Vagina (tissue), 2 donors: ENCODE measurements around the gene C12orf42.

Experiments used
- CTCF ChIP-seq, 3 experiments: fragments of 450-650 bp in 2 of 3; fragments of 200-600 bp in 1 of 3; sonication (generic) in 1 of 3; IDR thresholded peaks; one replicate each; pipeline ENCODE4 v1.5.1; 2017 to 2019; ENCODE audit warnings: antibody characterized with exemption in 3 of 3, mild to moderate bottlenecking in 2 of 3, moderate library complexity in 2 of 3
- POLR2A ChIP-seq, 2 donors: fragments of 450-650 bp; IDR thresholded peaks; one replicate each; pipeline ENCODE4 v1.6.1; 2017; ENCODE audit warnings: antibody characterized with exemption in 2 of 2, mild to moderate bottlenecking in 2 of 2, moderate library complexity in 2 of 2
- POLR2AphosphoS5 ChIP-seq, 2 donors: sonication (generic); formaldehyde crosslinking; IDR thresholded peaks; one replicate each; pipeline ENCODE4 v1.9.0; 2017; ENCODE audit warnings: antibody characterized with exemption in 2 of 2, mild to moderate bottlenecking in 2 of 2, low read depth in 1 of 2; ENCODE audit not compliant: insufficient read depth in 1 of 2

GRCh38 chr12:103442822-103443221 is 52.9 kb downstream of the C12orf42 start:
- no peak for TF ChIP-seq POLR2A (IDR thresholded peaks at IDR 0.05)
- TF ChIP-seq POLR2AphosphoS5 (IDR thresholded peaks at IDR 0.05; ENCODE audit: insufficient read depth in 1 of 2, low read depth in 1 of 2) = no peak
- TF ChIP-seq CTCF (IDR thresholded peaks at IDR 0.05) = no peak
